ENCODE data around the gene SLC44A3. TPM values are rescaled to one million over a fixed set of nuclear protein-coding genes. Genes with fewer than 3 reads are reported as not detected.

SLC44A3 gene
- total RNA-seq, 1 donor from 2014 or later: 0.77 TPM

GRCh38 chr1:94927405-94928175 lies 107.4 kb downstream of the SLC44A3 start:
- Mint-ChIP-seq H3K4me3 (peak overlapping the region; percentile 96), H3K36me3 (ENCODE audit: low read depth) (peaks cover 2% of the 10 kb centered on the region), H3K27me3 (ENCODE audit: low read depth) (peaks cover 9% of the 10 kb centered on the region), H3K4me1 (peaks cover 69% of the 10 kb centered on the region), H3K9me3 (no peaks in the 10 kb centered on the region), H3K27ac (ENCODE audit: unreplicated experiment) (peak overlapping the region; percentile 99)
- no peak for DNase-seq (ENCODE audit: low read depth, low spot score)
- TF ChIP-seq, protein P1, sequence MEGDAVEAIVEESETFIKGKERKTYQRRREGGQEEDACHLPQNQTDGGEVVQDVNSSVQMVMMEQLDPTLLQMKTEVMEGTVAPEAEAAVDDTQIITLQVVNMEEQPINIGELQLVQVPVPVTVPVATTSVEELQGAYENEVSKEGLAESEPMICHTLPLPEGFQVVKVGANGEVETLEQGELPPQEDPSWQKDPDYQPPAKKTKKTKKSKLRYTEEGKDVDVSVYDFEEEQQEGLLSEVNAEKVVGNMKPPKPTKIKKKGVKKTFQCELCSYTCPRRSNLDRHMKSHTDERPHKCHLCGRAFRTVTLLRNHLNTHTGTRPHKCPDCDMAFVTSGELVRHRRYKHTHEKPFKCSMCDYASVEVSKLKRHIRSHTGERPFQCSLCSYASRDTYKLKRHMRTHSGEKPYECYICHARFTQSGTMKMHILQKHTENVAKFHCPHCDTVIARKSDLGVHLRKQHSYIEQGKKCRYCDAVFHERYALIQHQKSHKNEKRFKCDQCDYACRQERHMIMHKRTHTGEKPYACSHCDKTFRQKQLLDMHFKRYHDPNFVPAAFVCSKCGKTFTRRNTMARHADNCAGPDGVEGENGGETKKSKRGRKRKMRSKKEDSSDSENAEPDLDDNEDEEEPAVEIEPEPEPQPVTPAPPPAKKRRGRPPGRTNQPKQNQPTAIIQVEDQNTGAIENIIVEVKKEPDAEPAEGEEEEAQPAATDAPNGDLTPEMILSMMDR (conservative IDR thresholded peaks at IDR 0.05): no peak

- H3K27ac Mint-ChIP-seq (ENCODE audit: unreplicated experiment): peak overlapping the region; percentile 99
- H3K4me3 Mint-ChIP-seq: peak overlapping the region; percentile 96
- H3K4me1 Mint-ChIP-seq: peaks cover 61% of the 10 kb centered on the region
- peaks cover 9% of the 10 kb centered on the region for H3K27me3 Mint-ChIP-seq (ENCODE audit: low read depth)
- H3K9me3 Mint-ChIP-seq: no peaks in the 10 kb centered on the region
- peaks cover 8% of the 10 kb centered on the region for H3K36me3 Mint-ChIP-seq (ENCODE audit: low read depth)
- TF ChIP-seq, protein P1 (conservative IDR thresholded peaks at IDR 0.05): no peak
- no peak for DNase-seq (ENCODE audit: low read depth, low spot score)
Measured at GRCh38 chr1:94928293-94928939, 108.3 kb downstream of the SLC44A3 start.

DNA sequence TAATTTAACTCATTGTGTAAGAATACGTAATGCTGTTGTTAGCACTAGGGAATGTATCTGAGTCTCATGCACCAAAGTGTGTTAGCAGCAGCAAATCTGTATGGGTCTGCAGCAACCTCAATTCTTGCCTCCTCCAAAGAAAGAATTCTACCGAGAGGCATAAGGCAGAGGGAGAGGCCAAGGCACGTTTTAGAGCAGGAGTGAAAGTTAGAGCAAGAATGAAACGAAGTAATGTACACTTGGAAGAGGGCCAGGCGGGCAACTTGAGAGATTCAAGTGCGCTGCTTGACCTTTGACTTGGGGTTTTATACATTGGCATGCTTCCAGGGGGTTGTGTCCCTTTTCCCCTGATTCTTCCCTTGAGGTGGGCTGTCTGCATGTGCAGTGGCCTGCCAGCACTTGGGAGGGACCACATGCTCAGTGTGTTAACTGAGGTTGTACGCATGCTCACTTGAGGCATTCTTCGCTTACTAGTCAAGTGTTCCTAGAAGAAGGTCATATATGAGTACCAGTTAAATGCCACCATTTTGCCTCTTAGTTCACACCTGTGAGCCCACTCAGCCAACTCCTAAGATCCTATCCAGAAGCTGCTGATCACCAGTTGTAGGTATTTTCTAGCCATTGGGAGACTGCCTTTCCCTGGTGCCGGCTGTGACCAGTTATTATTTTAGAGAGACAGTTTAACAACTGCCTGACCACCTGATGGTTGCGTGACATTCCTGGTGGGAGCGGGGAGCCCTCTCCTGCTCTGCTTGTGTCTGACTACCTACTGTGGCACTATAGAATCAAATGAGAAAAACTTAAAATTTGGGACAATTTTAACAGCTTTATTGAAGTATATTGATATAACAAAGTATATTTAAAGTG lies 109.4 kb downstream of the SLC44A3 start:
- Mint-ChIP-seq H3K4me1 (peaks cover 49% of the 10 kb centered on the region), H3K27me3 (ENCODE audit: low read depth) (peaks cover 9% of the 10 kb centered on the region), H3K4me3 (peak overlapping the region; percentile 96), H3K27ac (ENCODE audit: unreplicated experiment) (peak overlapping the region; percentile 91), H3K36me3 (ENCODE audit: low read depth) (peaks cover 8% of the 10 kb centered on the region), H3K9me3 (no peaks in the 10 kb centered on the region)
- DNase-seq (ENCODE audit: low read depth, low spot score): no peak
- TF ChIP-seq, protein P1 (conservative IDR thresholded peaks at IDR 0.05): no peak

GRCh38 chr1:94931254-94931841 lies 111.2 kb downstream of the SLC44A3 start:
- TF ChIP-seq, protein P1 (conservative IDR thresholded peaks at IDR 0.05): no peak
- Mint-ChIP-seq H3K36me3 (ENCODE audit: low read depth) (peaks cover 6% of the 10 kb centered on the region), H3K4me1 (peaks cover 52% of the 10 kb centered on the region)

GRCh38 chr1:94934551-94934950 lies 114.4 kb downstream of the SLC44A3 start:
- Mint-ChIP-seq H3K4me3 (no peak overlapping the region), H3K27ac (ENCODE audit: unreplicated experiment) (no peak overlapping the region), H3K4me1 (peaks cover 40% of the 10 kb centered on the region), H3K27me3 (ENCODE audit: low read depth) (no peaks in the 10 kb centered on the region), H3K9me3 (no peaks in the 10 kb centered on the region), H3K36me3 (ENCODE audit: low read depth) (peaks cover 10% of the 10 kb centered on the region)
- DNase-seq (ENCODE audit: low read depth, low spot score): no peak
- TF ChIP-seq, protein P1 (conservative IDR thresholded peaks at IDR 0.05): no peak

More at GRCh38 chr1:94931254-94931841, 111.2 kb downstream of the SLC44A3 start:
- H3K27ac Mint-ChIP-seq (ENCODE audit: unreplicated experiment): no peak overlapping the region
- H3K27me3 Mint-ChIP-seq (ENCODE audit: low read depth): peaks cover 3% of the 10 kb centered on the region
- H3K9me3 Mint-ChIP-seq: no peaks in the 10 kb centered on the region
- H3K4me3 Mint-ChIP-seq: no peak overlapping the region
- no peak for DNase-seq (ENCODE audit: low read depth, low spot score)
